ES-I3 (cell line): ENCODE results near the gene ST6GALNAC4.
A peak's percentile ranks its signal among the peaks of the same experiment; 100 is the strongest.

Experiments used
- H3K36me3 ChIP-seq: 2 replicates; pipeline ENCODE4 v1.6.1; 2013; ENCODE audit warnings: mild to moderate bottlenecking, low read length, control low read depth, moderate library complexity; ENCODE audit not compliant: insufficient read depth
- H3K4me1 ChIP-seq: 2 replicates; pipeline ENCODE4 v1.6.1; 2013; ENCODE audit warnings: mild to moderate bottlenecking, control low read depth, low read length; ENCODE audit not compliant: insufficient read depth
- H3K9ac ChIP-seq: 2 replicates; pipeline ENCODE4 v1.6.1; 2013; ENCODE audit warnings: low read depth, mild to moderate bottlenecking, low read length, moderate library complexity
- H3K9me3 ChIP-seq: 2 replicates; pipeline ENCODE4 v1.6.1; 2013; ENCODE audit warnings: mild to moderate bottlenecking, low read length, moderate library complexity; ENCODE audit not compliant: control insufficient read depth, insufficient read depth

ST6GALNAC4 gene, protein sequence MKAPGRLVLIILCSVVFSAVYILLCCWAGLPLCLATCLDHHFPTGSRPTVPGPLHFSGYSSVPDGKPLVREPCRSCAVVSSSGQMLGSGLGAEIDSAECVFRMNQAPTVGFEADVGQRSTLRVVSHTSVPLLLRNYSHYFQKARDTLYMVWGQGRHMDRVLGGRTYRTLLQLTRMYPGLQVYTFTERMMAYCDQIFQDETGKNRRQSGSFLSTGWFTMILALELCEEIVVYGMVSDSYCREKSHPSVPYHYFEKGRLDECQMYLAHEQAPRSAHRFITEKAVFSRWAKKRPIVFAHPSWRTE

DNA sequence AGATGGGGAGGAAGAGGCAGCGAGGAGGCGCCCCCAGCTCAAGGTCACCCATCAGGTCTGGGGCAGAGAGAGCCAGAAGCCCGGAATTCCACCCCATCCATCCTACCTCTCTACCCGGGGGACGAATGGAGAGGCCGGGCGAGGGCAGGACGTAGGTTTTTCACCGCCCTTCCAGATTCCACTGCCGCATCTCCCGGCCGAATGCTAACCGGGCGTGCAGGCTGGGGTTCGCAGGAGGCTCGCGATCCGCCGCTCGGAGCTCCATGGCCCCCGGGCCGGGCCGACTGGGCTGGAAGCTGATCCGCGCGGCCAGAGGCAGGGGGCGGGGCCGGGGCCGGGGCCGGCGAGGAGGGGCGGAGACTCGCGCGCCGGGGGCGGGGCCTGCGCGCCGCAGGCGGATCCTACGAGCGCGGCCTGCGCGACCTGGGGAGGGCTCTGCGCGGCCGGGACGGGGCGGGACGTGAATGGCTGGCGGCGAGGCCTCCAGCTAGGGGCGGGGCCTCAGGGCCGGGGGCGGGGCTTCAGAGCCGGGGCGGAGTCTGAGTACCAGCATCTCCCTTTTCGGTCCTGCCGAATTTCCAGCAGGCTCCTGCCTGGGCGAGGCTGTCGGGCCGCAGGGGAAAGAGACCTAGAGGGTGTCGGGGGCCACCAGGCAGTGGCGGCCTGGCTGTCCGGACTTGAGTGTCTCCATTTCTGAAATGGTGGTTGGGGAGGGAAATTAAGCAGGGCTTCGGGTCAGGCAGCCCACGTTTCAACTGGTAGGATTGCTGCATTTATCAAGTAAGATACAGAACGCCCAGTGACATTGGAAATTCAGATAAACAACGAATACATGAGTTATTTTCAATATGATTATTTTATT, at the start of gene ST6GALNAC4:
TSS of gene ST6GALNAC4 (minus strand) at position 322 of the 862 bp plus-strand sequence. CDS start 622 bp downstream, outside the sequence.
- Histone ChIP-seq H3K9me3 (no peaks in the 10 kb centered on the region), H3K4me1 (no peaks in the 10 kb centered on the region; the same call in 1 of the 2 replicates), H3K36me3 (no peaks in the 10 kb centered on the region), H3K9ac (peak within 1 kb of the TSS; percentile 72)

DNA sequence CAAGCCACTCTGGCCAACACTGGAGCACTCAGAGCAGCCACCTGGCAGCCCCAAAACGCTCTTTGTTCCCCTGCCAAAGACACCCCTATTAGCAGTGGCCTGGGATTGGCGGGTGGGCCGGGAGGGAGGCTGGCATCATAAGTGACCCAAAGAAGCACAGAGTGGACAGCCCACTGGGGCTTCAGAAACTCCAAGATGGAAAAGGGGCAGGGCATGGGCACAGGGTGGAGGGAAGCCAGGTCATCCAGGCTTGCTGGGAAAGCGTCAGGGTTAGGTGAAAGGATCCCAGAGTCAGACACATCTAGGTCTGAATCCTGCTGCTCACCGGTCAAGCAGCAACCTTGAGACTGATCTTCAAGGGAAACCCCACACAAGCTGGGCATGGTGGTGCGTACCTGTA, 49.1 kb upstream of the ST6GALNAC4 start:
- H3K9me3 ChIP-seq, result no peaks in the 10 kb centered on the region
- peaks cover 43% of the 10 kb centered on the region; the same call in 1 of the 2 replicates for H3K4me1 ChIP-seq
- H3K9ac ChIP-seq, result no peak overlapping the region; the same call in 1 of the 2 replicates
- H3K36me3 ChIP-seq, result no peaks in the 10 kb centered on the region

DNA sequence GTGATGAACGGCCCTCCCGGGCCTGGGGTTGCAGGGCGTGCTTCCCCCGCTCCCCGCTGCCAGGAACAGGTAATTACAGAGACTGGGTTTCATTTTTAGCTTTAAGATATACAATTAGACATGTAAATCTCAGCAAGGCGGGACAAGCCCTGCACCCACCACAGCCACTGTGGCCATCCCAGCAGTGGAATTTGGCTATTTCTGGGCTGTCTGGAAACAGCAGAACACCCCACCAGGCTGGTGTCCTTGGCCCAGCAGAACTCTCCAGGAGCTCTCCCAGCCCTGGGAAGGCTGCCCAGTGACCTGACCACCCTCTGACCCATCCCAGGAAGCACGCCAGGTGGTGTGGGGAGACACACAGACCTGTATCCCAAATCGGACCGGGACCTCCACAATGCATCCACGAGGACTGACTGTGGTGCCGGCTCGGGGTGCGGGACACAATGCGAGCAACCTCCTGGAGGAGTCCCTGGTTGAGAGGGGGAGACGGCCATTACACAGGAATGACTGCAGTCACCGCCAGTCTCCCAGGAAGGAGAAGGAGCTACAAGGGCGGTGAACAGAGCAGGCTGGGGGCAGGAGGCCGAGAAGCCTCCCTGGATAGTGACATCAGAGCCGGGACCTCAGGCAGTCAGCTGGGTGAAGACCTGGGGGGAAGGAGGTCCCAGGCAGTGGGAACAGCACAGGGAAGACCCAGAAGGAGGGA, 46.7 kb upstream of the ST6GALNAC4 start:
- Histone ChIP-seq H3K9me3 (no peaks in the 10 kb centered on the region), H3K9ac (no peak overlapping the region), H3K4me1 (peaks cover 27% of the 10 kb centered on the region; the same call in 1 of the 2 replicates), H3K36me3 (no peaks in the 10 kb centered on the region)

DNA sequence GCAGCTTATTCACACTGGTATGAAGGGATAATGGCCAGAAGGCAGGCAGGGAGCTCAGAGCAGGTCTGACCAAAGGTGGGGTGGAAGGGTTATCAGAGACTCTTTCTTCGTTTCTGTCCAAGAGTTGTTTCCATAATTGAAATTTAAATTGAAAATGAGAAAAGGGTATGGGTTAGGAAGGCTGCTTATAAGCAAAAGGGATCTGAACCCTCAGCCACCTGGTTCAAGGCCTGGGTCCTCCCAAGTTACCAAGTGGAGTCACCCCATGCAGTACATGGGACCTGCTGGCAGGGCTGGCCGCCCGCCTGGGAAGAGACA, 46.2 kb upstream of the ST6GALNAC4 start:
- Histone ChIP-seq H3K9ac (no peak overlapping the region), H3K36me3 (no peaks in the 10 kb centered on the region), H3K9me3 (no peaks in the 10 kb centered on the region), H3K4me1 (peaks cover 25% of the 10 kb centered on the region; the same call in 1 of the 2 replicates)

DNA sequence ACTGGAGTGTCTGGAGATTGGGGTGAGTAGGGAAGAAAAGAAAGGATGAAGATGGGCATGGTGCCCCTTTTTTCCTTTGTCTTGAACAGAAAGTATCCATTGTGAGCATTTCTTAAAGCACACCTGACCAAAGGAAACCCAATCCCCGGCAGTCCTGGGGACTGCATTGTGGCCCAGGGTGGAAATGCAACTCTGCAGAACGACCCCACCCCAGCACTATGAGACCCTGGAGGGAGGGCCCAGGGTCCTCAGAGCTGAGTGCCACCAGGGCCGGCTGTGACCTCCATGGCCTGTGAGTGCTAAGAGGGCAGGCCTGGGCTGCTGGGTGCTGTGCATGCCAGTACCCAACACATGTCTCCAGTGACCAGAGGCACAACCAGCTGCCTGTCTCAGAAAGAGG, 45.4 kb upstream of the ST6GALNAC4 start:
- no peak overlapping the region for H3K9ac ChIP-seq
- no peaks in the 10 kb centered on the region for H3K9me3 ChIP-seq
- no peaks in the 10 kb centered on the region for H3K36me3 ChIP-seq
- peaks cover 21% of the 10 kb centered on the region; the same call in 1 of the 2 replicates for H3K4me1 ChIP-seq

DNA sequence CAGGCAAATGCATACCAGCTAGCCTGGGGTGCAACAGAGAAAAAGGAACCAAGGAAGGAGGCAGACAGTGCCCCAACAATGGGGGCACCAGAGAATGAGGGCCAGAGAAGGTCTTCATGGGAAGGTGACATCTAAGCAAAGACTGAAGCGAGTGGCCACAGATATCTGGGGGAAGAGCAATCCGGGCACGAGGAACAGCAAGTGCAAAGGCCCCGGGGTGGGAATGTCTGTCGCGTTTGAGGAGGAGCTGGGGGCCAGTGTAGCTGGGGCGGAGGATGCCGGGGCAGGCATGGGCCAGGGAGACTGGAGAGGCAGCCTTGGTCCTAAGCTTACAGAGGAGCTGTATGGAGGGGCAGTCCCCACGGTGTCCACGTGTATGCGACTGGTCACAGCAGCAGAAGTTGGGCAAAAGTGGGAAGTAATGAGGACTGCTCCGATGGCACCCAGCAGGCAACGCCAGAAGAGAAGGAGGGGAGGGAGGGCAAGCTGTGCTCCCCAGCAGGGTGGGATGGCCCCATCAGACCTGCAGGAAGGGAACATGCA, 44.8 kb upstream of the ST6GALNAC4 start:
- H3K9ac ChIP-seq, result no peak overlapping the region
- no peaks in the 10 kb centered on the region for H3K36me3 ChIP-seq
- H3K9me3 ChIP-seq, result no peaks in the 10 kb centered on the region
- peaks cover 15% of the 10 kb centered on the region; the same call in 1 of the 2 replicates for H3K4me1 ChIP-seq

DNA sequence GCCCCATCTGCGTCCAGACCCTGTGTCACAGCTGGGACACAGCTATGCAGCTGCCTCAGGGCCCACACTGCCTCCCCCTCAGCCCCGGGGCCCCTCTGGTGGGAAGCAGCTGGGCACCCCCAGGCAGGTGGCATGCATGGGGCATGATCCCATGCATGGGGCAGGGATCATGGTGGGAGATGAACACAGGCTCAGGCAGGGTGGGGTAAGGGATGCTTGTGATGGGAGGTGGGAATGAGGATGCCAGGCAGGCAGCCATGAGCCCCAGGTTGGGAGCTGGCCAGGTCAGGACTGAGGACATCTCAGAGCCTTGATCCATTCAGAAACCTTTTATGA, 44.3 kb upstream of the ST6GALNAC4 start:
- no peaks in the 10 kb centered on the region for H3K36me3 ChIP-seq
- H3K9ac ChIP-seq, result no peak overlapping the region
- peaks cover 10% of the 10 kb centered on the region for H3K4me1 ChIP-seq
- H3K9me3 ChIP-seq, result no peaks in the 10 kb centered on the region

DNA sequence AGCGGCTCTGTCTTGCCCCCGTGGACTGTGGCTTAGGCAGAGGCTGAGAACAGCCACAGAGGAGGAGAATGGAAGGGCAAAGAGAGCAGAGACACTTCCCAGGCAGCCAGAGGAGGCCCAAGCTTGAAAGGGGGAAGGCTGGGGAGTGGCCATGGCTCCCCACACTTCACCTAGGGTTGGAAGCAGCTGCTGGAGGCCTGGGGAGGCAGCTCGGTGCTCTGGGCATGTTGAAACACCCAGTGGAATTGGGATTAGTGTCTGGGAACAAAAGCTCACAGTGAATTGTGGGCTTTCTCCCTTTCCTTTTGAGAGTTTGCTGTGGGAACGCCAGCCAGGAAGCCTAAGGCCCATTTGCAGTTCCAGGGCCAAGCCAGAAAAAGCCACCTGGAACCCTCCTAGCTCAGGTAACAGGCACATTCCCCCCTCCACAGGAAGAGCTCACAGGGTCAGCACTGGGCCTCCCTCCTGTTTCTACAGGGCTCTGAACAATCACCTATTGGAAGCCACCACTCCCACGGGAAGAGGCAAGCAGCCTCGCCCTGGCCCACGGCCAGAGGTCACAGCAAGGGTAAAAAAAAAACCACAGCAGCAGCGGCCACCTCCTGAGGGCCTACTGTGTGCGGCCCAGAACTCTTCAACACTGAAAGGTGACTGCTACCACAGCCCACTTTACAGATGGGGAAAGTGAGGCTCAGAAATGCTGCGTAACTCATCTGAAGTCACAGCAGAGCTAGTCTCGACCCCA, 43.7 kb upstream of the ST6GALNAC4 start:
- Histone ChIP-seq H3K9me3 (no peaks in the 10 kb centered on the region), H3K36me3 (no peaks in the 10 kb centered on the region), H3K9ac (no peak overlapping the region), H3K4me1 (peaks cover 10% of the 10 kb centered on the region)

DNA sequence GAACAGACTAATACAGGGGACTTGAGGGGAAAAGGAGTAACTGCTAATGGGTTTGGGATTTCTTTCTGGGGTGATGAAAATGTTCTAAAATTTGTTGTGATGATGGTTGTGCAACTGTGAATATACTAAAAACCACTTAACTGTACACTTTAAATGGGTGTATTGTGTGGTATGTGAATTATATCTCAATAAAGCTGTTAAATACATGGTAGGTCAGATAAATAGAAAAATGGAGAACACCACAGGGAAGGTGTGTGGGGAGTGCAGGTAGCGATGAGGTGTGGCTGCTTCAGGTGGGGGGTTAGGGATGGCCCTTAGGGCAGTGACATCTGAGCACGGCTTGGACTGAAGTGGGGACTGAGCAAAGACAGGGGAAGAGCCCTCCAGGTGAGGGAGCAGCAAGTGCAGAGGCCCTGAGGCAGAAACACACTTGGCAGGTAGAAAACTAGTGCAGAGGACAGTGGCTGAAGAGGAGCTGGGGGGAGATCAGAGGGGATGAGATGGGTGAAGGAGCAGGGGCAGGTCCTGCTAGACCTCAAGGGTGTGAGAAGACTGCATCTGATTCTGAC, 43.1 kb upstream of the ST6GALNAC4 start:
- Histone ChIP-seq H3K9ac (no peak overlapping the region), H3K36me3 (no peaks in the 10 kb centered on the region), H3K9me3 (no peaks in the 10 kb centered on the region), H3K4me1 (peaks cover 15% of the 10 kb centered on the region)

DNA sequence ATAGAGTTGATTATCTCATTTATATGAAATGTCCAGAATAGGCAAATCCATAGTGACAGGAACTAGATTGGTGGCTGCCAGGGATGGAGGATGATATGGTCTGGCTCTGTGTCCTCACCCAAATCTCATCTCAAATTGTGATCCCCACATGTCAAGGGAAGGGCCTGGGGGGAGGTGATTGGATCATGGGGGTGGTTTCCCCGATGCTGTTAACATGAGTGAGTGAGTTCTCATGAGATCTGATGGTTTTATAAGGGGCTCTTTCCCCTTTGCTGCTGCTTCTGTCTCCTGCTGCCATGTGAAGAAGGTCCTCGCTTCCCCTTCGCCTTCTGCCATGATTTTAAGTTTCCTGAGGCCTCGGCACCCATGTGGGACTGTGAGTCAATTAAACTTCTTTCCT, 42.6 kb upstream of the ST6GALNAC4 start:
- Histone ChIP-seq H3K9ac (no peak overlapping the region), H3K9me3 (no peaks in the 10 kb centered on the region), H3K4me1 (peaks cover 15% of the 10 kb centered on the region), H3K36me3 (no peaks in the 10 kb centered on the region)

DNA sequence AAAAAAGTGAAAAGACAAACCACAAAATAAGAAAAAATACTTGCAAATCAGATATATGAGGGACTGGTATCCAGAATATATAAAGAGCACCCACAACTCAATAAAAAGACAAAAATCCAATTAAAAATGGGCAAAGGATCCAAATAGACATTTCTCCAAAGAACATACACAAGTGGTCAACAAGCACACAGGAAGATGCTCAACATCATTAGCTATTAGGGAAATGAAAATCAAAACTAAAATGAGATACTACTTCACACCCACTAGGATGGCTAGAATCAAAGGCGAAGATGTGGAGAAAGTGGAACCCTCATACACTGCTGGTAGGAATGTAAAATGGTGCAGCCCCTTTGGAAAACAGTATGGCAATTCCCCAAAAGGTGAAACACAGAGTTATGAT, 41.9 kb upstream of the ST6GALNAC4 start:
- Histone ChIP-seq H3K36me3 (no peaks in the 10 kb centered on the region), H3K9me3 (no peaks in the 10 kb centered on the region), H3K4me1 (peaks cover 15% of the 10 kb centered on the region), H3K9ac (no peak overlapping the region)

DNA sequence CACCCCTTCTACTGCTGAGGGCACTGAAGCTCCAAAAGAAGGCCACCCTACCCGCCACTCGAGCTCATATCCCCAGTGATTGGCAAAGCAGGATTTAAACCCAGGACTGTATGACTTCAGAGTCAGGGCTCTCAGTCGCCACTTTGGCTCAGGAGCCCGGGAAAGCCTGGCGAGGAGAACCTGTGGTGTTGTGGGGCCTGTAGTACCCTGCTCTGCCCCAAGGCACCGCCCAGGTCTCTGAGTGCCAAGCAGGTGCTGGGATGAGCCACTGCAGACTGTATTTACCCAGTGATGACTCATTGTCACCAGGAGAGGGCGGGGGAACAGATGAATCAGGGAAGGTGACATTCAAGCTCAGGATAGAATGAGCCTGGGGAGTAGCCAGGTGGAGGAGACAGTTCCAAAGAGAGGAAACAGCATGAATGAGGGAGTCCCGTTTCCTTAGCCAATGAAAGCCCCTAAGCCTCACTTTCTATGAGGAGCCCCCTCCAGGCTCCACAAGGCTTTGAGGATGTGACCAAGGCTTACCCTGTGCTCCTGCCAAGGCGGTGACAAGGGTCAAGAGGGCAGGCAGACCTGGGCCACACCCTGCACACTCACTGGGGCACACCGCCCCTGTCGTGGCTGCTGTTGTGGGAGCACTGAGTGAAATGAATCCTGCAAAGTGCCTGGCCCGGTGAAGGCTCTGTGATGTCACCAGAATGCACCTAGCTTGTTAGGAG, 38.6 kb upstream of the ST6GALNAC4 start:
- no peak overlapping the region for H3K9ac ChIP-seq
- no peaks in the 10 kb centered on the region for H3K36me3 ChIP-seq
- no peaks in the 10 kb centered on the region for H3K9me3 ChIP-seq
- peaks cover 11% of the 10 kb centered on the region for H3K4me1 ChIP-seq

DNA sequence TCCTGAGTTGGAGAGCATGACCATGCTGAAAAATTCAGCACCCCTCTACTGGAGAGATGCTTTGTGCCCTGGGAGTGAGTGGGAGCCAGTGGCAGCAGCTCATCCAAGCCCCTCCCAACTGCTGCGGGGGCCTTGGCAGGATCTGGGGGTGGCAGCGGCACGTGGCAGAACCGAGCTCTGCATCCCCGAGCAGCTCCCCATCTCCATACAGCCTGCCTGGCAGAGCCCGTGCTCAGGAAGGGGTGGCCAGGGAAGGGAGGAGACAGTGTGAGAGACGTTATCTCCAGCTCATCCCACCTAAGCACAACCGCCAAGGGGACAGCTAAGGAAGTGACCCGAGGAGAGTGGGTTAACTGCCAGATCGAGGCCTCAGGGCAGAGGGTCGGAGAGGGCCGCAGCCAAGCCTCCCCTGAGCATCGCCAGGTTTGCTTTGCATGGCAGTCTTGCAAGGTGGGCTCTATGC, 38.0 kb upstream of the ST6GALNAC4 start:
- no peak overlapping the region for H3K9ac ChIP-seq
- H3K9me3 ChIP-seq, result no peaks in the 10 kb centered on the region
- H3K36me3 ChIP-seq, result no peaks in the 10 kb centered on the region
- H3K4me1 ChIP-seq, result peaks cover 11% of the 10 kb centered on the region
